Body of pancreas (tissue), 4 donors: ENCODE results near the gene POLR3E. TPM values are rescaled to one million over a fixed set of nuclear protein-coding genes. Genes with fewer than 3 reads are reported as not detected.

ENCODE experiments used
- ATAC-seq: fragments of 150-250 bp; one replicate; pipeline ENCODE4 v1.9.1; 2016
- DNase-seq, 4 donors: peaks; one replicate each; pipeline ENCODE4 v3.0.0-alpha.2; 2019
- H3K27ac ChIP-seq, 4 donors: fragments of 200-600 bp; sonication (generic); 1 replicate in 3 of 4; 2 replicates in 1 of 4; pipeline versions ENCODE4 v1.5.1 to v1.6.1; 2016 to 2019; ENCODE audit warnings: mild to moderate bottlenecking in 1 of 4, mixed read lengths in 1 of 4, moderate library complexity in 1 of 4
- H3K27me3 ChIP-seq, 2 donors: fragments of 200-600 bp; sonication (generic); one replicate each; pipeline ENCODE4 v1.6.0; 2016; ENCODE audit warnings: mild to moderate bottlenecking in 1 of 2
- H3K36me3 ChIP-seq, 2 donors: fragments of 200-600 bp; sonication (generic); replicated peaks in 1 of 2; 2 replicates each; pipeline ENCODE4 v1.5.1; 2016; ENCODE audit warnings: low read depth in 2 of 2; ENCODE audit not compliant: insufficient read depth in 1 of 2
- H3K4me1 ChIP-seq: fragments of 200-600 bp; sonication (generic); one replicate; pipeline ENCODE4 v1.6.0; 2016
- H3K4me3 ChIP-seq, 2 donors: fragments of 200-600 bp; sonication (generic); 1 replicate in 1 of 2; 2 replicates in 1 of 2; pipeline ENCODE4 v1.5.1; 2016 to 2019
- H3K9me3 ChIP-seq, 3 donors: fragments of 200-600 bp; sonication (generic); 1 replicate in 2 of 3; 2 replicates in 1 of 3; pipeline ENCODE4 v1.5.1; 2016
- CTCF ChIP-seq, 7 experiments: fragments of 450-650 bp in 4 of 7; fragments of 200-600 bp in 3 of 7; sonication (generic) in 3 of 7; IDR thresholded peaks; one replicate each; pipeline ENCODE4 v1.5.1; 2016 to 2019; ENCODE audit warnings: antibody characterized with exemption in 7 of 7
- POLR2A ChIP-seq, 3 donors: fragments of 450-650 bp; IDR thresholded peaks; one replicate each; pipeline ENCODE4 v1.6.1; 2016; ENCODE audit warnings: antibody characterized with exemption in 3 of 3, mild to moderate bottlenecking in 2 of 3
- WGBS, 2 donors: methylation state at CpG; one replicate each; pipeline ENCODE4 v1.1.5; 2017; 5-methylcytosine and 5-hydroxymethylcytosine counted together
- intact Hi-C: fragments of 100-400 bp; cut with DNase I; formaldehyde crosslinking; loops from one replicate; pipeline ENCODE4 v1.15.1; 2023
- total RNA-seq, 2 donors: library from RNA; depleted of rRNA; stranded (reverse); fragments of >200 nt; gene quantifications; one replicate each; pipeline ENCODE4 v1.1.0, GENCODE V29; 2016

Gene POLR3E
- total RNA-seq, 2 donors from 2014 or later, result 52.1 to 94.9 TPM

- H3K9me3 ChIP-seq, result no peaks in the 10 kb centered on the region
- 0 to 1% methylated on average over 17 of the region's 17 CpGs for WGBS, 2 donors
- DNase-seq (peak; percentile 31 to 52 (median 40)), ATAC-seq (no peak)
- H3K4me3 ChIP-seq, result peak overlapping the region in 1 of 2 donors; percentile 40
- H3K4me1 ChIP-seq, result peaks cover 34% of the 10 kb centered on the region
- H3K36me3 ChIP-seq, result no peaks in the 10 kb centered on the region
- H3K27ac ChIP-seq, result peak overlapping the region in 3 of 4 donors; percentile 45 to 97 (median 96)
- H3K27me3 ChIP-seq, result no peaks in the 10 kb centered on the region
- intact Hi-C loops, result no loop called here
- TF ChIP-seq POLR2A (IDR thresholded peaks at IDR 0.05) (no peak), CTCF (IDR thresholded peaks at IDR 0.05) (no peak)
Measured at GRCh38 chr16:22296225-22297113, 740 bp upstream of the POLR3E start.

GRCh38 chr16:22297871-22298733 is 893 bp downstream of the POLR3E start:
- 0% methylated on average over 21 to 39 of the region's 39 CpGs for WGBS, 2 donors
- Histone ChIP-seq H3K36me3 (peaks cover 0 to 1% of the 10 kb centered on the region in 2 donors), H3K27ac (peak overlapping the region; percentile 93 to 97 (median 96)), H3K4me3 (peak overlapping the region; percentile 57 to 99), H3K27me3 (no peaks in the 10 kb centered on the region), H3K9me3 (no peaks in the 10 kb centered on the region), H3K4me1 (peaks cover 34% of the 10 kb centered on the region)
- intact Hi-C loops, result no loop called here
- DNase-seq (peak; percentile 77 to 86 (median 83)), ATAC-seq (peak; percentile 59)
- TF ChIP-seq CTCF (IDR thresholded peaks at IDR 0.05) (peak in 1 of 7 experiments; percentile 3), POLR2A (IDR thresholded peaks at IDR 0.05) (peak in 2 of 3 donors; percentile 6 to 61)

- intact Hi-C loops, result no loop called here
- H3K4me3 ChIP-seq, result no peak overlapping the region
Measured at GRCh38 chr16:22299036-22299435, 1.8 kb downstream of the POLR3E start.

More at GRCh38 chr16:22299036-22299435, 1.8 kb downstream of the POLR3E start:
- ATAC-seq, result no peak
- TF ChIP-seq POLR2A (IDR thresholded peaks at IDR 0.05) (no peak), CTCF (IDR thresholded peaks at IDR 0.05) (no peak)
- H3K27ac ChIP-seq, result peak overlapping the region in 3 of 4 donors; percentile 93 to 97 (median 96)
- H3K36me3 ChIP-seq, result peaks cover 0 to 4% of the 10 kb centered on the region in 2 donors
- H3K9me3 ChIP-seq, result no peaks in the 10 kb centered on the region
- H3K27me3 ChIP-seq, result no peaks in the 10 kb centered on the region
- DNase-seq, result no peak
- peaks cover 34% of the 10 kb centered on the region for H3K4me1 ChIP-seq
- 94 to 100% methylated on average over 1 of the region's 1 CpG for WGBS, 2 donors
